D721Med (cell line): ENCODE data around the gene SLC26A2.

ENCODE experiments used
- DNase-seq: peaks from one replicate; pipeline ENCODE4 v3.0.0; 2011; ENCODE audit warnings: low spot score; ENCODE audit not compliant: insufficient read length
- FAIRE-seq: peaks from 2 replicates; lab custom pipeline; 2011; peaks lifted over from hg19 to GRCh38; lab: Jason Lieb, UNC
- CTCF ChIP-seq: IDR thresholded peaks from 2 replicates; pipeline ENCODE4 v1.5.1; 2012; ENCODE audit warnings: mild to moderate bottlenecking, control low read depth; ENCODE audit not compliant: insufficient read depth; ENCODE audit errors: missing control alignments

SLC26A2 gene

GRCh38 chr5:150016537-150016936 is 56.0 kb downstream of the SLC26A2 start:
- FAIRE-seq: no peak
- no peak for DNase-seq
- no peak for TF ChIP-seq CTCF

GRCh38 chr5:150017226-150018005 is 56.9 kb downstream of the SLC26A2 start:
- DNase-seq: no peak
- FAIRE-seq: no peak

GRCh38 chr5:150020249-150020648 is 59.7 kb downstream of the SLC26A2 start:
- FAIRE-seq (no peak), DNase-seq (no peak)
- TF ChIP-seq CTCF: no peak

More at GRCh38 chr5:150017226-150018005, 56.9 kb downstream of the SLC26A2 start:
- no peak for TF ChIP-seq CTCF

- TF ChIP-seq CTCF: no peak
- DNase-seq (no peak), FAIRE-seq (no peak)
Observed at GRCh38 chr5:150021491-150022157, 61.1 kb downstream of the SLC26A2 start.

GRCh38 chr5:150022158-150022531 is 61.6 kb downstream of the SLC26A2 start:
- FAIRE-seq: no peak
- TF ChIP-seq CTCF: no peak
- DNase-seq: no peak

- TF ChIP-seq CTCF: no peak
- no peak for DNase-seq
- FAIRE-seq: no peak
Observed at GRCh38 chr5:150022681-150023080, 62.1 kb downstream of the SLC26A2 start.

GRCh38 chr5:150023136-150023535 is 62.6 kb downstream of the SLC26A2 start:
- DNase-seq (no peak), FAIRE-seq (no peak)
- no peak for TF ChIP-seq CTCF
